CD4-positive, alpha-beta T cell treated with Interferon gamma for 1 hour (primary cell): ENCODE results near the gene ACAP3.
"Not testable (repeated sequence)": the region's sequence is repeated elsewhere in the genome, so short reads cannot be mapped to it uniquely, and the experiment has no call there.

ENCODE experiments used
- DNase-seq: peaks from one replicate; pipeline ENCODE4 v3.0.0-alpha.2; 2020

The ACAP3 gene

GRCh38 chr1:1260843-1261560 lies 46.7 kb downstream of the ACAP3 start:
- no peak for DNase-seq

- DNase-seq = no peak
Observed at GRCh38 chr1:1259951-1260600, 47.7 kb downstream of the ACAP3 start.

GRCh38 chr1:1259540-1259939 lies 48.2 kb downstream of the ACAP3 start:
- DNase-seq = no peak

GRCh38 chr1:1259119-1259488 lies 48.6 kb downstream of the ACAP3 start:
- no peak for DNase-seq

- no peak for DNase-seq
Observed at GRCh38 chr1:1256956-1257871, 50.5 kb downstream of the ACAP3 start.

- no peak for DNase-seq
Observed at GRCh38 chr1:1255611-1256010, 52.1 kb downstream of the ACAP3 start.

- no peak for DNase-seq
Observed at GRCh38 chr1:1255078-1255477, 52.7 kb downstream of the ACAP3 start.

GRCh38 chr1:1254667-1254998 lies 53.1 kb downstream of the ACAP3 start:
- no peak for DNase-seq

GRCh38 chr1:1253972-1254666 lies 53.6 kb downstream of the ACAP3 start:
- DNase-seq = no peak

- DNase-seq = no peak
Observed at GRCh38 chr1:1253314-1253713, 54.4 kb downstream of the ACAP3 start.

GRCh38 chr1:1250786-1251284 lies 56.9 kb downstream of the ACAP3 start:
- no peak for DNase-seq

- not testable (repeated sequence) for DNase-seq
Observed at GRCh38 chr1:1248009-1248913, 59.5 kb downstream of the ACAP3 start.

- no peak for DNase-seq
Observed at GRCh38 chr1:1247341-1247913, 60.3 kb downstream of the ACAP3 start.

GRCh38 chr1:1246577-1247340 lies 61.0 kb downstream of the ACAP3 start, which contains the start of gene C1QTNF12:
Gene C1QTNF12 (minus strand): TSS chr1:1246722. CDS start chr1:1246690, 32 bp downstream.
- no peak for DNase-seq

- DNase-seq = no peak
Observed at GRCh38 chr1:1245817-1246576, 61.7 kb downstream of the ACAP3 start.

- no peak for DNase-seq
Observed at GRCh38 chr1:1245178-1245816, 62.4 kb downstream of the ACAP3 start.

GRCh38 chr1:1244192-1244811 lies 63.4 kb downstream of the ACAP3 start:
- DNase-seq = no peak

GRCh38 chr1:1243807-1244191 lies 63.9 kb downstream of the ACAP3 start:
- no peak for DNase-seq

GRCh38 chr1:1243266-1243660 lies 64.5 kb downstream of the ACAP3 start:
- no peak for DNase-seq
